ENCODE results near the gene ZMIZ1. TPM values are rescaled to one million over a fixed set of nuclear protein-coding genes. Genes with fewer than 3 reads are reported as not detected.

ZMIZ1 gene
- total RNA-seq, 1 experiment from 2014 or later, result 28.4 TPM

GRCh38 chr10:79247373-79248137 is 178.8 kb downstream of the ZMIZ1 start (continued):
- TF ChIP-seq, protein P1, sequence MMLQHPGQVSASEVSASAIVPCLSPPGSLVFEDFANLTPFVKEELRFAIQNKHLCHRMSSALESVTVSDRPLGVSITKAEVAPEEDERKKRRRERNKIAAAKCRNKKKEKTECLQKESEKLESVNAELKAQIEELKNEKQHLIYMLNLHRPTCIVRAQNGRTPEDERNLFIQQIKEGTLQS (IDR thresholded peaks at IDR 0.05), result no peak
- TF ChIP-seq SRF (IDR thresholded peaks at IDR 0.05; ENCODE audit: low read depth), result no peak
- TF ChIP-seq CTCF (IDR thresholded peaks at IDR 0.05 in 2 of 3, conservative IDR thresholded peaks at IDR 0.05 in 1 of 3; ENCODE audit: borderline replicate concordance in 1 of 3, insufficient read depth in 1 of 3, low read depth in 2 of 3, low read length in 2 of 3), result no peak
- TF ChIP-seq ELF1 (IDR thresholded peaks at IDR 0.05; ENCODE audit: borderline replicate concordance, low read depth), result no peak
- no peak for TF ChIP-seq JUND (IDR thresholded peaks at IDR 0.05)

GRCh38 chr10:79248341-79249185 is 179.8 kb downstream of the ZMIZ1 start:
- Histone ChIP-seq H3K36me3 (ENCODE audit: control insufficient read depth in 1 of 2, insufficient read depth in 2 of 2, low read length in 2 of 2) (no peaks in the 10 kb centered on the region; a peak in 1 of 4 replicates), H4K20me1 (ENCODE audit: insufficient read depth) (no peaks in the 10 kb centered on the region), H3K9ac (ENCODE audit: low read length) (no peak overlapping the region), H3K79me2 (ENCODE audit: insufficient read depth, low read length) (no peaks in the 10 kb centered on the region), H3K9me3 (ENCODE audit: control insufficient read depth in 1 of 2, insufficient read depth in 1 of 2, low read depth in 1 of 2, low read length in 2 of 2) (no peaks in the 10 kb centered on the region), H3K4me2 (ENCODE audit: low read length) (no peak overlapping the region), H2AFZ (ENCODE audit: low read depth, low read length, poor library complexity, severe bottlenecking) (no peak overlapping the region), H3K9me2 (ENCODE audit: insufficient read depth) (no peaks in the 10 kb centered on the region), H3K4me3 (replicated peaks in 1 of 2; ENCODE audit: low read depth in 1 of 2, low read length in 2 of 2) (no peak overlapping the region), H3K27me3 (ENCODE audit: insufficient read depth, low read length) (no peaks in the 10 kb centered on the region), H3K27ac (ENCODE audit: low read depth, low read length) (no peak overlapping the region), H3K4me1 (ENCODE audit: control insufficient read depth in 1 of 2, insufficient read depth in 2 of 2, low read length in 2 of 2) (no peaks in the 10 kb centered on the region; a peak in 1 of 4 replicates)
- BruUV-seq (replicated peaks), result no TSS peak
- DNase-seq (ENCODE audit: low read depth, low spot score) (no peak), ATAC-seq (no peak)
- intact Hi-C loops (cut with micrococcal nuclease), result no loop called here
- CTCF ChIA-PET, result no interaction called here
- TF ChIP-seq MAX (IDR thresholded peaks at IDR 0.05) (no peak), POLR2AphosphoS5 (IDR thresholded peaks at IDR 0.05; ENCODE audit: low read depth, low read length) (no peak), ZFX (IDR thresholded peaks at IDR 0.05) (no peak), POLR2A (IDR thresholded peaks at IDR 0.05; ENCODE audit: borderline replicate concordance, extremely low read depth, insufficient read depth, insufficient read length) (no peak), SP1 (IDR thresholded peaks at IDR 0.05; ENCODE audit: low read depth) (no peak), ZBTB33 (IDR thresholded peaks at IDR 0.05; ENCODE audit: extremely low read depth, insufficient replicate concordance, low read length) (no peak), EZH2phosphoT487 (IDR thresholded peaks at IDR 0.05; ENCODE audit: borderline replicate concordance) (no peak), JUND (IDR thresholded peaks at IDR 0.05) (no peak)
- RAD21 ChIA-PET (ENCODE audit: low non-redundant PET in 1 of 2, low total read pairs in 2 of 2, uncharacterized antibody in 2 of 2, unreplicated experiment in 2 of 2), result no interaction called here
- POLR2A ChIA-PET, result no interaction called here
